ENCODE results near the gene KCTD6. TPM values are rescaled to one million over a fixed set of nuclear protein-coding genes. Genes with fewer than 3 reads are reported as not detected.

KCTD6 gene
- polyA plus RNA-seq, 1 donor (not counting 4 experiments of a cell fraction or from before 2014, with no cell fraction given), result 7.6 TPM

DNA sequence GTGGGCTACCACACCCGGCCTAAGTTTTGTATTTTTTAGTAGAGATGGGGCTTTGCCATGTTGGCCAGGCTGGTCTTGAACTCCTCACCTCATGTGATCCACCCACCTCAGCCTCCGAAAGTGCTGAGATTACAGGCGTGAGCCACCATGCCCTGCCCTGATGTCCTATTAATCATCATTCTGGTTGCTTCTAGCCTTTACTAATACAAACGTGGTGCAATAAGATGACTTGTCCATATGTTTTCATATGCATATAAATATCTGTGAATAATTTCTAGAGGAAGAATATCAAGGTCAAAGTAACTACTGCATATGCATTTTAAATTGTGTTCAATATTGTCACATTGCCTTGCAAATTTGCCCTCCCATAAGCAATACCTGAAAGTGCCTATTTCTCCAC is 32.7 kb upstream of the KCTD6 start:
- DNase-seq (ENCODE audit: low read depth, low spot score) (no peak), FAIRE-seq (no peak)
- Histone ChIP-seq H2AFZ (ENCODE audit: control insufficient read depth, low read length) (no peak overlapping the region), H3K9me3 (ENCODE audit: control insufficient read depth, low read depth, low read length) (no peaks in the 10 kb centered on the region), H3K27me3 (ENCODE audit: control insufficient read depth, extremely low read depth, insufficient read depth, low read length) (no peaks in the 10 kb centered on the region), H3K27ac (ENCODE audit: control insufficient read depth, insufficient read depth, low read length) (no peak overlapping the region), H3K4me1 (ENCODE audit: control insufficient read depth, extremely low read depth, insufficient read depth, low read length) (peaks cover 4% of the 10 kb centered on the region), H3K4me2 (ENCODE audit: control insufficient read depth, extremely low read depth, insufficient read depth, low read depth, low read length) (no peak overlapping the region), H3K4me3 (ENCODE audit: control insufficient read depth in 2 of 3, extremely low read depth in 1 of 3, insufficient read depth in 2 of 3, low read depth in 1 of 3, low read length in 3 of 3) (no peak overlapping the region), H4K20me1 (ENCODE audit: control insufficient read depth, extremely low read depth, insufficient read depth, low read length) (no peaks in the 10 kb centered on the region), H3K36me3 (ENCODE audit: control insufficient read depth in 2 of 2, extremely low read depth in 1 of 2, insufficient read depth in 2 of 2, low read length in 2 of 2) (no peaks in the 10 kb centered on the region), H3K9me1 (ENCODE audit: control insufficient read depth, extremely low read depth, insufficient read depth, low read length) (no peaks in the 10 kb centered on the region), H3K9ac (ENCODE audit: control insufficient read depth, extremely low read depth, insufficient read depth, low read length) (no peak overlapping the region), H3K79me2 (ENCODE audit: control insufficient read depth, insufficient read depth, low read length) (no peaks in the 10 kb centered on the region)
- TF ChIP-seq, protein P1, sequence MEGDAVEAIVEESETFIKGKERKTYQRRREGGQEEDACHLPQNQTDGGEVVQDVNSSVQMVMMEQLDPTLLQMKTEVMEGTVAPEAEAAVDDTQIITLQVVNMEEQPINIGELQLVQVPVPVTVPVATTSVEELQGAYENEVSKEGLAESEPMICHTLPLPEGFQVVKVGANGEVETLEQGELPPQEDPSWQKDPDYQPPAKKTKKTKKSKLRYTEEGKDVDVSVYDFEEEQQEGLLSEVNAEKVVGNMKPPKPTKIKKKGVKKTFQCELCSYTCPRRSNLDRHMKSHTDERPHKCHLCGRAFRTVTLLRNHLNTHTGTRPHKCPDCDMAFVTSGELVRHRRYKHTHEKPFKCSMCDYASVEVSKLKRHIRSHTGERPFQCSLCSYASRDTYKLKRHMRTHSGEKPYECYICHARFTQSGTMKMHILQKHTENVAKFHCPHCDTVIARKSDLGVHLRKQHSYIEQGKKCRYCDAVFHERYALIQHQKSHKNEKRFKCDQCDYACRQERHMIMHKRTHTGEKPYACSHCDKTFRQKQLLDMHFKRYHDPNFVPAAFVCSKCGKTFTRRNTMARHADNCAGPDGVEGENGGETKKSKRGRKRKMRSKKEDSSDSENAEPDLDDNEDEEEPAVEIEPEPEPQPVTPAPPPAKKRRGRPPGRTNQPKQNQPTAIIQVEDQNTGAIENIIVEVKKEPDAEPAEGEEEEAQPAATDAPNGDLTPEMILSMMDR (optimal IDR thresholded peaks at IDR 0.05 in 1 of 3, IDR thresholded peaks at IDR 0.05 in 1 of 3, conservative IDR thresholded peaks at IDR 0.05 in 1 of 3; ENCODE audit: extremely low read depth in 1 of 3, insufficient read depth in 2 of 3, low read length in 3 of 3), result no peak
- no peak for TF ChIP-seq EZH2 (IDR thresholded peaks at IDR 0.05; ENCODE audit: low read length)
- dilution Hi-C loops (cut with MboI; ENCODE audit: extremely low pct_ligation_motif_present, low sequenced_read_pairs), result no loop called here

DNA sequence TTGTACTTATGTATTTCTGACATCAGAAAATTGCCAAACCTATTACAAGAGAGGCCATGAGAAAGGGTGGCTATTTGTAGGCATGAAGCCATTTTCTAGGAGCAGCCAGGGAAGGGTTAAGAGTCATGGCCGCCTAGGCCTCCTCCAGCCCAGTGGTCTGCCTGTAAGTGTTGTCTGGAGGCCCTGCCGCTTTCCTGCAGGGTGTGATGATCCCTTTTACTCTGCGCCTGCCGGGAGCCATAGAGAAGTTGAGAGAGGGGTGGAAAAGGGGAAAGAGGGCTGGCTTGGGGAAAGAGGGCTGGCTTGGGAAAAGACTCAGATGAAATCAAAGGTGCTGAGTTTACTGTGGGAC is 29.1 kb upstream of the KCTD6 start:
- DNase-seq (ENCODE audit: low read depth, low spot score) (no peak), FAIRE-seq (no peak)
- Histone ChIP-seq H3K4me2 (ENCODE audit: control insufficient read depth, extremely low read depth, insufficient read depth, low read depth, low read length) (no peak overlapping the region), H3K9me3 (ENCODE audit: control insufficient read depth, low read depth, low read length) (no peaks in the 10 kb centered on the region), H3K27ac (ENCODE audit: control insufficient read depth, insufficient read depth, low read length) (no peak overlapping the region), H2AFZ (ENCODE audit: control insufficient read depth, low read length) (no peak overlapping the region), H3K79me2 (ENCODE audit: control insufficient read depth, insufficient read depth, low read length) (no peaks in the 10 kb centered on the region), H4K20me1 (ENCODE audit: control insufficient read depth, extremely low read depth, insufficient read depth, low read length) (no peaks in the 10 kb centered on the region), H3K9me1 (ENCODE audit: control insufficient read depth, extremely low read depth, insufficient read depth, low read length) (no peaks in the 10 kb centered on the region), H3K36me3 (ENCODE audit: control insufficient read depth in 2 of 2, extremely low read depth in 1 of 2, insufficient read depth in 2 of 2, low read length in 2 of 2) (no peaks in the 10 kb centered on the region), H3K4me3 (ENCODE audit: control insufficient read depth in 2 of 3, extremely low read depth in 1 of 3, insufficient read depth in 2 of 3, low read depth in 1 of 3, low read length in 3 of 3) (no peak overlapping the region), H3K27me3 (ENCODE audit: control insufficient read depth, extremely low read depth, insufficient read depth, low read length) (no peaks in the 10 kb centered on the region), H3K4me1 (ENCODE audit: control insufficient read depth, extremely low read depth, insufficient read depth, low read length) (peaks cover 5% of the 10 kb centered on the region), H3K9ac (ENCODE audit: control insufficient read depth, extremely low read depth, insufficient read depth, low read length) (no peak overlapping the region)
- dilution Hi-C loops (cut with MboI; ENCODE audit: extremely low pct_ligation_motif_present, low sequenced_read_pairs), result no loop called here
- TF ChIP-seq, protein P1 (optimal IDR thresholded peaks at IDR 0.05 in 1 of 3, IDR thresholded peaks at IDR 0.05 in 1 of 3, conservative IDR thresholded peaks at IDR 0.05 in 1 of 3; ENCODE audit: extremely low read depth in 1 of 3, insufficient read depth in 2 of 3, low read length in 3 of 3), result no peak
- TF ChIP-seq EZH2 (IDR thresholded peaks at IDR 0.05; ENCODE audit: low read length), result no peak

All from keratinocyte (primary cell).